GM19193 (cell line): ENCODE results near the gene KIAA1755.

Source experiments
- POLR2A ChIP-seq: IDR thresholded peaks from 4 replicates; pipeline ENCODE4 v1.6.1; 2011; ENCODE audit not compliant: insufficient read depth, insufficient read length; ENCODE audit errors: extremely low read depth

KIAA1755 gene

DNA sequence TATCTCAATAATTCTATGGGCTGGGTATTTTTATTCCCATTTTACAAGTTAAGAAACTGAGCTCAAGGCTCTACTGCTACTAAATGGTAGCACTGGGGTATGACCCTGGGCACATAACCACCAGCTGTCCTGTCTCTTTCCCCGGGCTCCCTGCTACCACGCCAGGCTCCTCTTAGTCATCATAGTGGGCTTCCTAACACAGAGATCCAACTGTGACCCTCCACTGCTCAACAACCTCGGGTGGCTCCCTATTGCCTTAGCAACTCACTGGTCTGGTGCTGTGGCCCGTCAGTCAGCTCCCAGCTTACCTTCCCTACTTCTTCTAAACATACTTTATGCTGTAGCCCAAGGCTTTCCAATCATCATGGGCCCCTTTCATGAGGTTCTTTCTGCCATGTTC, 4.5 kb downstream of the KIAA1755 start:
- no peak for TF ChIP-seq POLR2A

DNA sequence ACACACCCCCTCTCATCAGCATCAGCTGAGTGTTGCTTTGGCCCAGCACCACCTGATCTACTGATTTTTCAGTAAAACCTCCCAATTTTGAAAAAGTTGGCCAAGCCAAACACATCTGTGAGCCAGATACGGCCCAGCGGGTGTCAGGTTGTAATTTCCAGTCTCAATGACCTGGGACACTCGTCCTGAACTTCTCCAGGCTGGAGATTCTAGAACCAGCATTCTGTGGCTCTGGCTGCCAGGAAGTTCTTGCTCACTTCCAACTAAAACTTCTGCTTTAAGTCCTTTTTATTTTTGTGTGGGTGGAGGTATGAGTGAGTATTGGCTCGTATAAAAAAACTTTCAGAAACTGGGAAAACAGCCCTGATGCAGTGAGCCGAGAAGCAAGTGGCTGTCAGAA, 5.1 kb downstream of the KIAA1755 start:
- no peak for TF ChIP-seq POLR2A

DNA sequence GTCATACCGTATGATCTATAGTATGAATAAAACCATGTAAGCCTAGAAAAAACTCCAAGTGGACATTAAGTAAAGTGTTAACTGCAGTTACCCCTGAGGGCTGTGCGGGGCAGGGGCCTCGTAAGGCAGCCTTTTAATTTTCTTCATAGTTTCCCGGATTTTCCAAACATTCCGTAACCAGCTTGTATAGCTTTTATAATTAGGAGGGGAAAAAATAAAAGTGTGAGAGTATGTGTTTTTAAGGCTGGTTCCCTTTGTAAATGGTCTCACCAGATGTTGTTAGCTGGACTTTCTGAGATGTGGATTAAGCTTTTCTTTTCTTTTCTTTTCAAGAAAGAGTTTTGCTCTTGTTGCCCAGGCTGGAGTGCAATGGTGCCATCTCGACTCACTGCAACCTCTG, 7.0 kb downstream of the KIAA1755 start:
- no peak for TF ChIP-seq POLR2A

DNA sequence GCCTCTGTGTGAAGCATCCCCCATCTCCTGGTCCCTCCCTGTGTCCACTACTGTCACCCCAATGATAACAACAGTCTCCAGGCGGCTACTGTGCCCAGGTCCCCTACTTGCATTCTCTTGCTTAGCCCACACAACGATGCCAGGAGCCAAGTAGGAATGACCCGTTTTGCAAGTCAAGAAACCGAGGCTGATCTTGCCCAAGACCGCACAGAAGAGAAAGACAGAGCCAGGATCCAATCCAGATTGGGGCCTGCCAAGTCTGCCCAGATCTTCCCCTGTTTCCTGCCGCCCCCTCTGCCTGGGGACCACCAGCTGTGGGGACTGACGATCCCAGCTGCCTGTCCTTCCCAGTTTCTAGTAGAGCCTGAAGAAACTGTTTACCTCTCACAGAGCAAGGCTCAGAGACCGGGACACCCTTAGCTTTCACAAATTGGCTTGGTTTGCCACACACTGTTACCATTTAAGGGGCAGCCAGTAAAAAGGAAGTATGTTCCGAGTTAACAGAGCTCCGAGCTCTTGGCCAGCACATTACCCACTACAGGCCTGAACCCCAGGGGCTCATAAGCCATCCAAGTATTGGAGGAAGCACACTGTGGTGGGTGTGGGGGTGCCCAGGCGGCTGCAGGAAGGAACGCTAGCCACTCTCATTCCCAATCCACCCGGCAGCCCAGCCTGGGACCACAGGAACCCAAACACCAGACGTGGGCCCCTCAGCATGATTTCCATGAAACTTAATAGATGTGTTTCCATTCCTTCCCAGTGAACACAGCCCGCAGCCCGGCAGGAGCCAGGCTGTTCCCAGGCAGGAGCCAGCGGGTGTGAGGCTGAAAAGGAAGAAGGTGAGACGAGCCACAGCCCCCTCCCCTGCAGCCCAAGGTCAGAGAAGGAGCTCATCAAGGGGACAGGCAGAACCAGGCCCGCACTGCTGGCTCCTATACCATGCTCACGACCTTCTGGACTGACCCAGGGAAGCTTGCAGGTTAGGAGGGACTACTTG, 7.9 kb downstream of the KIAA1755 start:
- no peak for TF ChIP-seq POLR2A

DNA sequence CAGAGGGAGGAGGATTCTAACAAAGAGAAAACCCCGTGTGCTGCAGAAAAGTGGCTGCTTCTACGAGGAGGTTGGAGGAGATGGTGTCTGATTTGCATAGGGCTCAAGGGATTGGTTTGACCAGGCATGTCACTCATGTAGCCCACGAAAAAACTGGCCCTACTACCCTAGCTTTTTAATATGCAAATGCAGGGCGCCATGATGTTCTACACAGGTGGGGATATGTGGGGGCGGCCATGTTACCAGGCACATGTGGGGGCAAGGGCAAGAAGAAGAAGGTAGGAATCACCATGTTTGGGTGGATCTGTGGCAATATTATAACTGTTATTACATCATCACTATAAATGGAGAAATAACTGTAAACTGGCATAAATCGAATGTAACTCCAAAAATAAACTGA, 9.9 kb downstream of the KIAA1755 start:
- TF ChIP-seq POLR2A, result no peak

DNA sequence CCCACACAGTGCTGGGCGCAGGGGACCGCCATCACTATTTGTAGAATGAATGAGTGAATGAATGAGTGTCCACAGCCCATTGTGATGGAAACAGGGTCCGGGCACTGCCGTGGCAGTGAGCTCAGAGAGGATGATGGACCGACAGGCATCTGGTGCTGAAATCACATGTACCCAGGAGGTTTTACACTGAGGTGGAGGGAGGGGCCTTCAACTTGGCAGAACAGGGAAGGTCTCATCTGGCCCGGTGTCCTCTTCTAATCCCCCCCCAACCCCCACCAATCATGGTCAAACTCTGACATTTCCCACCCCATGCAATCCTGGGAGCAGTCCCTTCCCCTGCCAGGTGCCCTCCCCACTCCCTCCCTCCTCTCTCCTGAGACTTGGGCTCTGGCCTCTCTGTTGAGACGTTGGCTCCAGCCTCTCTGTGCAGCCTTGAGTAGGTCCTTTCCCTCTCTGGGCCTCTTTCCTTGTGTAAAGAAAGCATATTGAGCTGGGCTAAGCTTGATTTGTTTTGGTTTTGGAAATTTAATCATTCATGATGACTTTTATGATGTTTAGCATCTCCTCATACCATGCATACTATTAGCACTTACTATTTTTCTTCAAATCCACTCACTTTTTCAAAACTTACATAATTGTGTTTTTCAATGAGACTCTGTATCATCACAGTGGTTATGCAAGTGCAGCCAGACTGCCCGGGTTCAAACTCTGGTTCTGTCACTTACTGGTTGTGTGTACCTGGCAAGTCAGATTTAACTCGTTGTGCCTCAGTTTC, 10.8 kb downstream of the KIAA1755 start:
- TF ChIP-seq POLR2A, result no peak

DNA sequence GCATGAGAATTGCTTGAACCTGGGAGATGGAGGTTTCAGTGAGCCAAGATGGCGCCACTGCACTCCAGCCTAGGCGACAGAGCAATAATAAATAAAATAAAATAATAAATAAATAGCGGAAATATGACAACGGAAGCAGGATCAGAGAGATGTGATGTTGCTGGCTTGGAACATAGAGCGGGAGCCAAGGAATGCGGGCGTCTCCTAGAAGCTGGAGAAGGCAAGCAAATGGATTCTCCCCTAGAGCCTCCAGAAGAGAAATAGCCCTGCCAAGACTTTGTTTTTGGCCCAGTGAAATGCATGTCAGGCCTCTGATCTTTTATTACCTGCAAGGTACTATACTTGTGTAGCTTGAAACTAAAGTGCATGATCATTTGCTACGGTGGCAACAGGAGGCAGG, 12.4 kb downstream of the KIAA1755 start:
- TF ChIP-seq POLR2A, result no peak

DNA sequence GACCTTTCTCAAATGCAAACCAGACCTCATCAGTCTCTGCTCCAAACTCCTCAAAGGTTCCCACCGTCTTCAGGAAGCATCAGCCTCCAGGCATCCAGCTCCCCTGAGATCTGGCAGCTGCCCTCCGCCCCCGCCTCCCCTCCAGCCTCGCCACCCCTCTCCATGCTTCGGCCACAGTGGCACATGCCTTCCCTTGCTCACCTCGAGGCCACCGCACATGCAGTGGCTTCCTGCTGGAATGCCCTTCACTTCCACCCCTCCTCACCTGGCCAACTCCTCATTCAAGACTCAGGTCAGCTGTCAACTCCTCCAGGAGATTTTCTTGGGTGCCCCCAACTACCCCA, 13.4 kb downstream of the KIAA1755 start:
- TF ChIP-seq POLR2A, result no peak

DNA sequence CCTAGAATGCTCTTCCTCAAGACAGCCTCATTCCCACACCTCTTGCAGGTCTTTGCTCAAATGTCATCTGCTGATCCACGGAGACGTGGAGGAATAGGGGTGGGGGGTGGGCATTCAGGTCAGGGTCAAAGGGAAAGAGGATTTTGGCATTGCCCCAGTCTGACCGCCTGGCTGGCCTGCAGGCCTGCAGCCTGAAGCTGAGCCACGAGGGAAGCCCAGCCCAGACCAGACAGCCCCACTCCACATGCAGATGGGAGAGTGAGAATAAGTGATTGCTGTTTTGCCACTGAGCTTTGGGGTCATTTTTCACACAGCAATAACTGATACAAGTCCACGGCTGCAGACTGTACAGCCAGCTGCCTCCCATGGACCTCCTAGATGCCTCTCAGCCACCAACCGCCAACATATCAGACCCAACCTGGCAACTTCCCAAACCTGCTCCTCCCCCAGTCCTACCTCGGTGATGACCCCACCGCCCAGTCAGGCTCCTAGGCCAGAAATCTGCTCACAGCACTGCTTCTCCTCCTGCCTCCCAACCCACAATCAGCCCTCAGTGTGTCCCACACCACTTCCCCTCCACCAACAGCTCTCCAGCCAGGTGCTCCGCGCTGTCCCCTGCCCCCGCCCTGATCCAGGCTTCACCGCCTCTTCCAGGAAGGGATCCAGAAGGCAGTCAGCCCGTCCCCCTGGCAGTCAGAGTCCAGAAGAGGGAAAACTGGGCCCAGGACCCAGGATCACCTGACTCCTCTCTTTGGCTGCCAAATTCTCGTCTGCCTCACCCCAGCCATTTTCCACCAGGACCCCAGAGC, 14.0 kb downstream of the KIAA1755 start:
- TF ChIP-seq POLR2A, result no peak

DNA sequence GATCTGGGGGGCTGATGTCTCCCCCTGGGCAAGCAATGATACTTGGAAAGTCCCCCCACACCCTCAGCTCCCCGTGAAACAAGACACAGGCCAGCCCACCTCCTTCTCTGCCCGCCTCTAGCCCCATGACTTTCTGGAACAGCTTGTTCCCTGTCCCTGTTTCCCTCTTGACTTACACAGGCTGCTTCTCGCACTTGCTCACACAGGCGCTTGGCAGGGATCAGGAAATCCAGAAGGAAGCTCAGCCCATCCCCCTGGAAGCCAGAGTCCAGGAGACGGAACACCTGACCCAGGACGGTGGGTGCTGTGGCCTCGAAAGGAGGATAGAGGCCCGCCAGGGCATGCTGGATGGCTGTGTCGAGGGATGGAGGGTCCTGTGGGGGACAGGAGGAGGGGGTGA, 14.8 kb downstream of the KIAA1755 start:
- no peak for TF ChIP-seq POLR2A

DNA sequence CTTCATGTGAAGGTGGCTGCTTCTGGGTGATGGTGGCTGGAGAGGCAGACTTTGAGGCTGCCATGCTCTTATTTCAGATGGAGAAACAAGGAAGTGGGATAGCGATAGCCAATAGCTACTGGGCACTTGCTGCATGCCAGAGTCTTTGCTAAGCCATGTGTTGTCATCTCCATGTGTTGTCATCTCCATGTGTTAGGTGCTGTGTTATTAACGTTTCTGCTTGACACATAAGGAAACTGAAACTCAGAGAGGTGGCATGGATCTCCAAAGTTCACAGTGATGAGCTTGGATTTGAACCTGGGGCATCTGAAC, 16.9 kb downstream of the KIAA1755 start:
- TF ChIP-seq POLR2A, result no peak

DNA sequence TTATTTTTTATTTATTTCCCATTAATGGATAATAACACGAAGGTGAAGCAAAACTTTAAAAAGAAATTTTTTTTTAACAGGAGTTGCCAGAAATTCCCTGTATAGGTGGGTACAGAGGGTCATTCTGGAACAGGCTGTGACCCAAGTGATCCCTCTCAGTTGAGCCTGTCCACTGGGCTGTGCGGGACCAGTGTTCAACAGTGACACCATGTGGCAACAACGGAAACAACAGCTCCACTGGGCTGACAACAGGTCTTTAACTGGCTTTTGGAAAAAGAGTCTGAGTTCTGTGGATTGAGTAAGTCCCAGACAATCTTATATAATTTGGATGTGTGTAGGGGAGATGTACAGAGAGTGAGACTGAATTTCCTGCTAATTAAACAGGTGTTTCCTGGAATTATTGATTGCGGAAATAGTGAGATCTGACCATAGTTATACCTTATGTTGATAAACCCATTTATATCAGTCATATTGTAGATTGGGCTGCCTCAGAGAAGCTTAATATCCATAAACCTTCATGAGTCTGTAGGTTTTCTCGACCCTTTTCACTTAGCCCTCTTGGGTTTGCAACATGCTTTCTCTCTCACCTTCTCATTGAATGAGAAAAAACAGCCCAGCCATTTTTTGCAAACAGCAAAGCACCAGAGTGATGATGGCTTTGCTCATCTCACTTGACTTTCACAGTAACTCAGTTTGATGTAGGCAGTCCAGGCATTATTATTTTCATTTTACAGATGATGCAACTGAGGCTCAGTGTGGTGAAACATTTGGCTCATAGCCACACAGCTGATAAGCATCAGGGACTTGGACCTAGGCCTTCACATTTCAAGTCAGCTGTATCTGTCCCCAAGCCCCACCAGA, 17.5 kb downstream of the KIAA1755 start:
- TF ChIP-seq POLR2A, result no peak

DNA sequence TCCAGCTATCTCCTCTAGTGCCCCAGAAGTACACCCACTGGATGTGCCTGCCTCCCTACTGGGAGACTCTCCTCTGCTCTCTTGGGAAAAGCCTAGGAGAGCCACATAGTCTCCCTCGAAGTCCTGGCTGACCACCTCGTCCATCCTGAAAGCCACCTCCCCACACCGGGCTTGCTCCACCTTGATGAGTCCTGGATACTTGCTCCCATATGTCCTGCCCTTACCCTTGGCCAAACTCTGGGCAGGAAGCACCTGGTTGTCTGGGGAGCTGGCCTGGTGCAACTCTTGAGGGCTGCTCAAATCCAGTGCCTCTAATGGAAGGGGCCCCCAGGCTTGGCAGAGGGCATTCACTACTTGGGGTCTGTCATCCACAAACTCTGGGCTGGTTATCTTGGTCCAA, 19.3 kb downstream of the KIAA1755 start:
- no peak for TF ChIP-seq POLR2A

DNA sequence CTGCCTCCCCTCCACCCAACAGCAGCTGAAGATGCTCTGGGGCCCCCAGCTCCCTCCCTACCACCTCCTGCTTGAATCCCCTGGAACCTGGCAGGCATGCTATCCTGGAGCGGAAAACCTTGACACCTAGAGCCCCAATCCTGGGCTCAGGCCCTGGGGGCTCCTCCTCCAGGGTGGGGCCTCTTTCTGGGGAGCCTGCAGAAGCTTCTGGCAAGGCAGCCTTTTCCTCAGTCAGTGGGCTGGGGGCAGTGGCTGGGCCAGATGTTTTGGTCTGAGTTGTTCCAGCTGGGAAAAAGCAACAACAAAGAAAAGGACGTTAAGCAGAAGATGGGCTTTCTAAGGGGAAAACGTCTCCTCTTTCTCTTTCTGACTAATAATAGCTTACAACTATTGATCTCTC, 21.1 kb downstream of the KIAA1755 start:
- no peak for TF ChIP-seq POLR2A
